ENCODE results near the gene RANBP3L.
"Not testable (repeated sequence)": the region's sequence is repeated elsewhere in the genome, so short reads cannot be mapped to it uniquely, and the experiment has no call there.

Gene RANBP3L

DNA sequence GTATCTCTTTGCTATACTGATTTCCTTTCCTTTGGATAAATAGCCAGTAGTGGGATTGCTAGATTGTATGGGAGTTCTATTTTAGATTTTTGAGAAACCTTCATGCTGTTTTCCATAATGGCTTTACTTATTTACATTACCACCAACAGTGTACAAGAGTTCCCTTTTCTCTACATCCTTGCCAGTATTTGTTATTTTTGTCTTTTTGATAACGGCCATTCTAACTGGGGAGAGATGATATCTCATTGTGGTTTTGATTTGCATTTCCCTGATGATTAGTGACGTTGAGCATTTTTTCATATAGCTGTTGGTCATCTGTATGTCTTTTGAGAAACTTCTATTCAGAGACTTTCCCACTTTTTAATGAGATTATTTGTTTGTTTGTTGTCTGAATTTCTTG lies 85.8 kb downstream of the RANBP3L start:
- no peak overlapping the region for H3K9ac ChIP-seq (ENCODE audit: low read length)
- no peaks in the 10 kb centered on the region for H3K27me3 ChIP-seq (ENCODE audit: control insufficient read depth in 1 of 2, insufficient read depth in 2 of 2, low read length in 2 of 2)
- no peak overlapping the region for H3K27ac ChIP-seq (ENCODE audit: low read depth, low read length)
- peaks cover 30% of the 10 kb centered on the region for H3K36me3 ChIP-seq (ENCODE audit: insufficient read depth, low read length)
- H3K4me3 ChIP-seq (ENCODE audit: low read depth in 1 of 2, low read length in 2 of 2) = no peak overlapping the region
- H3K9me3 ChIP-seq (ENCODE audit: low read length) = no peaks in the 10 kb centered on the region
- no peaks in the 10 kb centered on the region for H3K4me1 ChIP-seq (ENCODE audit: insufficient read depth, low read length)

DNA sequence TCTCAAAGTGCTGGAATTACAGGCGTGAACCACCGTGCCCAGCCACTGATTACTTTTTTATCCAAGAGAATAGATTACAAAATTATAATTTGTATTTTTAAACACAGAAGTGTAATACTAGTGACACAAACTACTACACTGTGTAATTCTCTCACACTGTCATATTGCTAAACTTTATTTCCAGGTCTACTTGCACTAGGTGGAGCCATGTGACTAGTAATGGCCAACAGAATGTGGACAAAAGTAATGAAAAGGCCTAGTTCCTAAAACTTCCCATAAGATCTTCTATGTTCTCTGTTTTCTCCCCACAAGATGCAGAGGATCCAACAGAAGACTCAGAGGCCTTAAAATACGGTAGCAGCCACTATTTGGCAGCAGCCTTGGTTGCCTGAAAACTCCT lies 87.3 kb downstream of the RANBP3L start:
- H3K9me3 ChIP-seq (ENCODE audit: low read length) = no peaks in the 10 kb centered on the region
- H3K27ac ChIP-seq (ENCODE audit: low read depth, low read length) = no peak overlapping the region
- H3K4me1 ChIP-seq (ENCODE audit: insufficient read depth, low read length) = no peaks in the 10 kb centered on the region
- no peak overlapping the region for H3K4me3 ChIP-seq (ENCODE audit: low read depth in 1 of 2, low read length in 2 of 2)
- no peaks in the 10 kb centered on the region for H3K27me3 ChIP-seq (ENCODE audit: control insufficient read depth in 1 of 2, insufficient read depth in 2 of 2, low read length in 2 of 2)
- H3K36me3 ChIP-seq (ENCODE audit: insufficient read depth, low read length) = peaks cover 25% of the 10 kb centered on the region
- H3K9ac ChIP-seq (ENCODE audit: low read length) = no peak overlapping the region

DNA sequence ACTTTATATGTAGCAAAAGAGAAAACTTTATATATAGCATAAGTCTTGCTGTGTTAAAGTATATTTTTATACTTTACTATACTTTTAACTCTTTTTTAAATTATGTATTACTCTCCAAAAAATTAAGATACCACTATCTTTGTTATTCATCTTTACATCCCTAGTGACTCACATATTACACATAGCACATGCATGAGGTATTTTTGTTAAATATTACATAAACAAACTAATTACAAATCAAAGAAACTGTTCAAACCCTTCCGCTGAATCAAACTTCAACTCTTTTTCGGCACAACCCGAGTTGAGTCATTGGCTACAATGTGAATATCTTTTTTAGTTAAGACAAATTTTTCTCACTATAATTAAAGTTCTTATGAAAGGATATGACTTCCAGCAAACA lies 92.0 kb downstream of the RANBP3L start:
- H3K27ac ChIP-seq (ENCODE audit: low read depth, low read length) = no peak overlapping the region
- no peaks in the 10 kb centered on the region for H3K27me3 ChIP-seq (ENCODE audit: control insufficient read depth in 1 of 2, insufficient read depth in 2 of 2, low read length in 2 of 2)
- peaks cover 35% of the 10 kb centered on the region for H3K36me3 ChIP-seq (ENCODE audit: insufficient read depth, low read length)
- no peak overlapping the region for H3K4me3 ChIP-seq (ENCODE audit: low read depth in 1 of 2, low read length in 2 of 2)
- no peaks in the 10 kb centered on the region for H3K4me1 ChIP-seq (ENCODE audit: insufficient read depth, low read length)
- no peaks in the 10 kb centered on the region for H3K9me3 ChIP-seq (ENCODE audit: low read length)
- H3K9ac ChIP-seq (ENCODE audit: low read length) = no peak overlapping the region

DNA sequence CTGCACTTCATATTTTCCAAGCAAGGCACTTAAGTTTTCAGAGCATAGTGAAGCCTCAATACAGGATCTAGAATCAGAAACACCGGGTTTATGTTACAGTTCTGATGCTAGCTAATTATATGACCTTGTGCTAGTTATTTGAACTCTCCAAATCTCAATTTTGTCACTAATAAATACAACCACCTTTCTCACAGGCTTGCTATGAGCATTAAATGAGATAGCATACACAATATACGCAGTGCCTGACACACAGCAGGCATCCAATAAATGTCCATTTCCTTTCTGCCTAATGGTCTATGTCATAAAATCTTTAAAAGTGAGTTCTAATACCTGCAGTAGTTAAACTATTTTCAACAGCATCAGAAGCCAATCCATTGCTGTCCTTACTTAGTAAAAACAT lies 92.9 kb downstream of the RANBP3L start:
- H3K9me3 ChIP-seq (ENCODE audit: low read length) = no peaks in the 10 kb centered on the region
- no peak overlapping the region for H3K9ac ChIP-seq (ENCODE audit: low read length)
- H3K4me1 ChIP-seq (ENCODE audit: insufficient read depth, low read length) = no peaks in the 10 kb centered on the region
- H3K36me3 ChIP-seq (ENCODE audit: insufficient read depth, low read length) = peaks cover 35% of the 10 kb centered on the region
- H3K27me3 ChIP-seq (ENCODE audit: control insufficient read depth in 1 of 2, insufficient read depth in 2 of 2, low read length in 2 of 2) = no peaks in the 10 kb centered on the region
- H3K27ac ChIP-seq (ENCODE audit: low read depth, low read length) = no peak overlapping the region
- no peak overlapping the region for H3K4me3 ChIP-seq (ENCODE audit: low read depth in 1 of 2, low read length in 2 of 2)

DNA sequence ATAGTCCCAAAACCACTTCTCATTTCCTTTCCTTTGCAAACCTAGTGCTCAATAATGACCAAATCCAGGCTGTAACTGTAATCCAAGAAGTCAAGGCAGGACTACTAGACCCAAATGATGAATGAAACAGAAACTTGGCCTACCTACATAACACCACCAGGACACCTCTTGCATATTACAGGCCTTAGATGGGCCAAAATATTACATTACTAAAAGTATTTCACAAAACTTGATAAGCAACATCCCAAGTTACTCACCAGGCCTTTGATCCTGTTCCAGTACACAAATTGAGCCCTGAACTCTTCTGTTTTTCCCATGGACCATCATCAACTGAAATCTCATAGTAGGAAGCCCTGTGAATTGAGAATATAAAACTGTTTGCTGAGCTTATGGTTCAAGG lies 94.8 kb downstream of the RANBP3L start:
- Histone ChIP-seq H3K4me3 (ENCODE audit: low read depth in 1 of 2, low read length in 2 of 2) (no peak overlapping the region), H3K9me3 (ENCODE audit: low read length) (no peaks in the 10 kb centered on the region), H3K27me3 (ENCODE audit: control insufficient read depth in 1 of 2, insufficient read depth in 2 of 2, low read length in 2 of 2) (no peaks in the 10 kb centered on the region), H3K9ac (ENCODE audit: low read length) (no peak overlapping the region), H3K27ac (ENCODE audit: low read depth, low read length) (no peak overlapping the region), H3K36me3 (ENCODE audit: insufficient read depth, low read length) (peaks cover 37% of the 10 kb centered on the region), H3K4me1 (ENCODE audit: insufficient read depth, low read length) (peaks cover 5% of the 10 kb centered on the region)

DNA sequence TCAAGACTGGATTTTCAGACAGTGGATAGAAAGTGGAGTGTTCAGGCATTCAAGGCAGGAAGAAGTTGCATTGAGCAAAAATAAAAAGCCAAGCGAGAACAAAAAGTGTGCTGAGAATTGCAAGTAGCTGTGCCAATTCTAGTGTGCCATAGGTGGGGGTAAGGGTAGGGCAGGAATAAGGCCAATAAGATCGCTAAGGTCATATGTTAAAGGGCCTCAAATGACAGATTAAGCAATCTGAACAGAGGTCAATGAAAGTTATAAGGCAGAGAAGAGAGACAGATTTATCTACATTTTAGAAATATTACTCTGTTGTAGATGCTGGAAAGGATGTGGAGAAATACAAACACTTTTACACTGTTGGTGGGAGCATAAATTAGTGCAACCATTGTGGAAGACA lies 96.4 kb downstream of the RANBP3L start:
- Histone ChIP-seq H3K36me3 (ENCODE audit: insufficient read depth, low read length) (peaks cover 41% of the 10 kb centered on the region), H3K4me1 (ENCODE audit: insufficient read depth, low read length) (peaks cover 5% of the 10 kb centered on the region), H3K9me3 (ENCODE audit: low read length) (no peaks in the 10 kb centered on the region), H3K27me3 (ENCODE audit: control insufficient read depth in 1 of 2, insufficient read depth in 2 of 2, low read length in 2 of 2) (no peaks in the 10 kb centered on the region), H3K9ac (ENCODE audit: low read length) (no peak overlapping the region), H3K27ac (ENCODE audit: low read depth, low read length) (no peak overlapping the region), H3K4me3 (ENCODE audit: low read depth in 1 of 2, low read length in 2 of 2) (no peak overlapping the region)

DNA sequence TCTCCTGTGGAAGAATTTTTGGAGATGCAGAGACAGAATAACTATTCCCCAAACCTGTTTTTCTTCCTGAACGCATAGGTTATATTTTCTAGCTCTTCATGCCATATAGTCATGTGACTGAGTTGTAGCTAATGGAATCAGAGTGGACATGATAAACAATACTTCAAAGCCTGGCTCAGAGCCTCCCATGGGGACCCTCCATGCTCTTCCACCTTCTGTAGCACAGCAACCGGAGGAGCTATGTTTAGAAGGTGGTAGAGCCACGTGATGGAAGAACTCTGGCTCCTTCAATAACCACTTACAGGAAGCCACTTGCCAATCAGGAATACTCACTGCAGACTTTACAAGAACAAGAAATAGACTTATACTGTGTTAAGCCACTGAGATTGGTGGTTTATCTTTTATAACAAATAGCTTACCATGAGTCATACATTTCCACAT lies 99.2 kb downstream of the RANBP3L start:
- no peak overlapping the region for H3K9ac ChIP-seq (ENCODE audit: low read length)
- no peaks in the 10 kb centered on the region for H3K9me3 ChIP-seq (ENCODE audit: low read length)
- H3K27ac ChIP-seq (ENCODE audit: low read depth, low read length) = no peak overlapping the region
- peaks cover 50% of the 10 kb centered on the region for H3K36me3 ChIP-seq (ENCODE audit: insufficient read depth, low read length)
- no peak overlapping the region for H3K4me3 ChIP-seq (ENCODE audit: low read depth in 1 of 2, low read length in 2 of 2)
- H3K27me3 ChIP-seq (ENCODE audit: control insufficient read depth in 1 of 2, insufficient read depth in 2 of 2, low read length in 2 of 2) = no peaks in the 10 kb centered on the region
- H3K4me1 ChIP-seq (ENCODE audit: insufficient read depth, low read length) = peaks cover 5% of the 10 kb centered on the region

DNA sequence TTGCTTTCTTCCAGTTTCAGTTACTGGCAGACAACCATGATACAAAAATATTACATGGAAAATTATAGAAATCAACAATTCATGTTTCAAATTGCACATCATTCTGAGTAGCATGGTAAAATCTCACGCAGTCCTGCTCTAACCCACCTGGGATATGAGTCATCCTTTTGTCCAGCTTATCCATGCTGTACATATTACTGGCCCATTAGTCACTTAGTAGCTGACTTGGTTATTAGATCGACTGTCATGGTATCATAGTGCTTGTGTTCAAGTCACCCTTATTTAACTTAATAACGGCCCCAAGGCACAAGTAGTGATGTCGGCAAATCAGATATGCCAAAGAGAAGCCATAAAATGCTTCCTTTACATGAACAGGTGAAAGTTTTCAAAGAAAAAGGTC lies 101.2 kb downstream of the RANBP3L start:
- H3K4me3 ChIP-seq (ENCODE audit: low read depth in 1 of 2, low read length in 2 of 2) = no peak overlapping the region
- H3K27ac ChIP-seq (ENCODE audit: low read depth, low read length) = no peak overlapping the region
- no peaks in the 10 kb centered on the region for H3K9me3 ChIP-seq (ENCODE audit: low read length)
- H3K9ac ChIP-seq (ENCODE audit: low read length) = no peak overlapping the region
- peaks cover 51% of the 10 kb centered on the region for H3K36me3 ChIP-seq (ENCODE audit: insufficient read depth, low read length)
- H3K27me3 ChIP-seq (ENCODE audit: control insufficient read depth in 1 of 2, insufficient read depth in 2 of 2, low read length in 2 of 2) = no peaks in the 10 kb centered on the region
- peaks cover 5% of the 10 kb centered on the region for H3K4me1 ChIP-seq (ENCODE audit: insufficient read depth, low read length)

DNA sequence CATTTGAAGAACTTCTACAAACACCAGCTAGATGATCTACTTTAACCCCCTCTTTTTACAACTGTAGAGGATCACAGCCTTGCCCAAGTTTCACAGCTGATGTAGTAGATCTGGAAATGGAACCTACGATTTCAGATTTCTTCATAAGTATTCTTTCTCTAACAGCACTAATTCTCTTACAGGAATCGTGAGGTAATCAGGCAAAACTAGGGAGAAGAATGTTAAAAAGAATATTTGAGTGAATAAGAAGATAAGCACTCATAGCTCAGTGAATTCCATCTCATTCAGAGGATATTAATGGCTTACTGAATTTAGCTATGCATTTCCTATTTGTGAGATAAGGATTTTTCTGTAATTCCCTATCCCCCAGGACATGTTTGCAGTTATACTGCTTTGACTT lies 102.1 kb downstream of the RANBP3L start:
- H3K27me3 ChIP-seq (ENCODE audit: control insufficient read depth in 1 of 2, insufficient read depth in 2 of 2, low read length in 2 of 2) = no peaks in the 10 kb centered on the region
- H3K4me3 ChIP-seq (ENCODE audit: low read depth in 1 of 2, low read length in 2 of 2) = no peak overlapping the region
- H3K4me1 ChIP-seq (ENCODE audit: insufficient read depth, low read length) = peaks cover 5% of the 10 kb centered on the region
- peaks cover 51% of the 10 kb centered on the region for H3K36me3 ChIP-seq (ENCODE audit: insufficient read depth, low read length)
- H3K9me3 ChIP-seq (ENCODE audit: low read length) = no peaks in the 10 kb centered on the region
- no peak overlapping the region for H3K9ac ChIP-seq (ENCODE audit: low read length)
- no peak overlapping the region for H3K27ac ChIP-seq (ENCODE audit: low read depth, low read length)

DNA sequence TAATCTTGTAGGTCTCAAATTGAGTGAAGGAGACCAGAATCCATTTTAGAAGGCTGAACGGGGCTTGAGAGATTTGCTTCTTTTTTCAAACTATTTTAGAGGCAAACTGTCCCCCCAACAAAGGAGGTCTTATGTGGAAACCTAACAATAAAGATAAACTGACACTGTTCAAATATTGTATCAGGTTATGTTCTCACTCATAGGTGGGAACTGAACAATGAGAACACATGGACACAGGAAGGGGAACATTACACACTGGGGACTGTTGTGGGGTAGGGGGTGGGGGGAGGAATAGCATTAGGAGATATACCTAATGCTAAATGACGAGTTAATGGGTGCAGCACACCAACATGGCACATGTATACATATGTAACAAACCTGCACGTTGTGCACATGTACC lies 102.9 kb downstream of the RANBP3L start:
- H3K36me3 ChIP-seq (ENCODE audit: insufficient read depth, low read length) = peaks cover 54% of the 10 kb centered on the region
- not testable (repeated sequence) for H3K27me3 ChIP-seq (ENCODE audit: control insufficient read depth in 1 of 2, insufficient read depth in 2 of 2, low read length in 2 of 2); H3K9ac ChIP-seq (ENCODE audit: low read length); H3K4me1 ChIP-seq (ENCODE audit: insufficient read depth, low read length); H3K27ac ChIP-seq (ENCODE audit: low read depth, low read length); H3K9me3 ChIP-seq (ENCODE audit: low read length); H3K4me3 ChIP-seq (ENCODE audit: low read depth in 1 of 2, low read length in 2 of 2)

Measured in muscle layer of colon (tissue), 2 donors.